ENCODE measurements around the gene CUL5.
"Not testable (repeated sequence)": the region's sequence is repeated elsewhere in the genome, so short reads cannot be mapped to it uniquely, and the experiment has no call there.

CUL5 gene

GRCh38 chr11:108025387-108026080 is 16.8 kb downstream of the CUL5 start:
- no peak for DNase-seq

- DNase-seq, result no peak
Measured at GRCh38 chr11:108027057-108027456, 18.4 kb downstream of the CUL5 start.

- DNase-seq, result not testable (repeated sequence)
Measured at GRCh38 chr11:108028822-108029441, 20.2 kb downstream of the CUL5 start.

- DNase-seq, result not testable (repeated sequence)
Measured at GRCh38 chr11:108031604-108032003, 22.9 kb downstream of the CUL5 start.

GRCh38 chr11:108032800-108033199 is 24.1 kb downstream of the CUL5 start:
- DNase-seq, result no peak

GRCh38 chr11:108034034-108034433 is 25.3 kb downstream of the CUL5 start:
- DNase-seq, result no peak

GRCh38 chr11:108034952-108035351 is 26.3 kb downstream of the CUL5 start:
- no peak for DNase-seq

GRCh38 chr11:108035690-108036089 is 27.0 kb downstream of the CUL5 start:
- DNase-seq, result no peak

GRCh38 chr11:108037211-108037610 is 28.5 kb downstream of the CUL5 start:
- DNase-seq, result no peak

GRCh38 chr11:108037636-108038035 is 28.9 kb downstream of the CUL5 start:
- no peak for DNase-seq

- DNase-seq, result no peak
Measured at GRCh38 chr11:108048269-108048668, 39.6 kb downstream of the CUL5 start.

- no peak for DNase-seq
Measured at GRCh38 chr11:108062336-108062735, 53.6 kb downstream of the CUL5 start.

- no peak for DNase-seq
Measured at GRCh38 chr11:108063410-108063809, 54.7 kb downstream of the CUL5 start.

GRCh38 chr11:108069947-108070346 is 61.2 kb downstream of the CUL5 start:
- no peak for DNase-seq

GRCh38 chr11:108084811-108085210 is 76.1 kb downstream of the CUL5 start:
- no peak for DNase-seq

GRCh38 chr11:108085672-108086071 is 77.0 kb downstream of the CUL5 start:
- DNase-seq, result no peak

- DNase-seq, result no peak
Measured at GRCh38 chr11:108092134-108092533, 83.4 kb downstream of the CUL5 start.

GRCh38 chr11:108093128-108093904 is 84.6 kb downstream of the CUL5 start:
- DNase-seq, result no peak

- no peak for DNase-seq
Measured at GRCh38 chr11:108097179-108097578, 88.5 kb downstream of the CUL5 start.

GRCh38 chr11:108101090-108101775 is 92.5 kb downstream of the CUL5 start:
- no peak for DNase-seq

GRCh38 chr11:108111126-108111525 is 102.4 kb downstream of the CUL5 start:
- DNase-seq, result no peak

- DNase-seq, result no peak
Measured at GRCh38 chr11:108112057-108112456, 103.4 kb downstream of the CUL5 start.

- DNase-seq, result no peak
Measured at GRCh38 chr11:108115500-108116140, 106.9 kb downstream of the CUL5 start.

Measured in NCI-H82 (cell line).